HEK293 (cell line): ENCODE data around the gene NPW.

ENCODE experiments used
- CTCF ChIP-seq: fragments of 450-650 bp; formaldehyde crosslinking; IDR thresholded peaks from 2 replicates; pipeline ENCODE4 v1.5.1; 2016; ENCODE audit warnings: missing biosample characterization, missing genetic modification characterization
- GLIS1 ChIP-seq: fragments of 450-650 bp; formaldehyde crosslinking; IDR thresholded peaks from 2 replicates; pipeline ENCODE4 v1.5.1; 2016; ENCODE audit warnings: missing biosample characterization, missing genetic modification characterization
- MZF1 ChIP-seq: fragments of 450-650 bp; formaldehyde crosslinking; IDR thresholded peaks from 2 replicates; pipeline ENCODE4 v1.5.1; 2017; ENCODE audit warnings: missing biosample characterization, missing genetic modification characterization, borderline replicate concordance
- PBX3 ChIP-seq: sonication (generic); formaldehyde crosslinking; IDR thresholded peaks from 2 replicates; pipeline ENCODE4 v1.8.1; 2022; ENCODE audit warnings: mild to moderate bottlenecking, moderate library complexity, missing genetic modification reagents
- RBAK ChIP-seq: fragments of 450-650 bp; formaldehyde crosslinking; IDR thresholded peaks from 2 replicates; pipeline ENCODE4 v1.5.1; 2016; ENCODE audit warnings: missing biosample characterization, missing genetic modification characterization
- SP2 ChIP-seq: fragments of 450-650 bp; formaldehyde crosslinking; IDR thresholded peaks from 2 replicates; pipeline ENCODE4 v1.5.1; 2016; ENCODE audit warnings: missing biosample characterization, missing genetic modification characterization
- ZBTB1 ChIP-seq: fragments of 450-650 bp; formaldehyde crosslinking; IDR thresholded peaks from 2 replicates; pipeline ENCODE4 v1.5.1; 2016; ENCODE audit warnings: missing biosample characterization, missing genetic modification characterization
- ZBTB11 ChIP-seq: fragments of 450-650 bp; formaldehyde crosslinking; conservative IDR thresholded peaks from 2 replicates; pipeline ENCODE4 v1.5.1; 2016; ENCODE audit warnings: low read depth, missing biosample characterization, missing genetic modification characterization
- ZNF146 ChIP-seq: fragments of 450-650 bp; formaldehyde crosslinking; IDR thresholded peaks from 2 replicates; pipeline ENCODE4 v1.5.1; 2016; ENCODE audit warnings: missing biosample characterization, missing genetic modification characterization
- ZNF274 ChIP-seq, 2 experiments: fragments of 200-500 bp in 1 of 2; fragments of 450-650 bp in 1 of 2; sonication (Bioruptor generic) in 1 of 2; formaldehyde crosslinking in 1 of 2; IDR thresholded peaks; 2 replicates each; pipeline versions ENCODE4 v1.5.1 to v1.6.1; 2014 to 2016; ENCODE audit warnings: borderline replicate concordance in 1 of 2, inconsistent platforms in 1 of 2, low read length in 1 of 2, missing biosample characterization in 1 of 2, missing genetic modification characterization in 1 of 2
- ZNF366 ChIP-seq: fragments of 450-650 bp; formaldehyde crosslinking; conservative IDR thresholded peaks from 2 replicates; pipeline ENCODE4 v1.5.1; 2016; ENCODE audit warnings: missing biosample characterization, missing genetic modification characterization
- ZNF513 ChIP-seq: fragments of 450-650 bp; IDR thresholded peaks from 2 replicates; pipeline ENCODE4 v1.5.1; 2018; ENCODE audit warnings: missing biosample characterization, missing genetic modification characterization
- ZNF776 ChIP-seq: fragments of 450-650 bp; formaldehyde crosslinking; IDR thresholded peaks from 2 replicates; pipeline ENCODE4 v1.5.0; 2017; ENCODE audit warnings: missing biosample characterization, missing genetic modification characterization, borderline replicate concordance

GRCh38 chr16:2058872-2059271, 39.3 kb downstream of the NPW start:
- TF ChIP-seq CTCF (no peak), ZNF513 (tag by site-specific recombination) (no peak), MZF1 (tag by site-specific recombination) (no peak), RBAK (tag by site-specific recombination) (no peak), PBX3 (no peak), ZNF274 (IDR thresholded peaks at IDR 0.05; ENCODE audit: low read length) (no peak), ZNF274 (tag by site-specific recombination; IDR thresholded peaks at IDR 0.05; ENCODE audit: borderline replicate concordance) (no peak), ZBTB11 (tag by site-specific recombination) (no peak), GLIS1 (tag by site-specific recombination) (no peak), ZBTB1 (no peak), ZNF776 (tag by site-specific recombination) (no peak), ZNF366 (tag by site-specific recombination) (no peak), ZNF146 (tag by site-specific recombination) (no peak), SP2 (no peak)
